Activated effector memory CD4-positive, alpha-beta T cell treated with Interleukin-2 at 50 U/mL for 16 hours (primary cell): ENCODE data around the gene AHNAK2.

Source experiments
- DNase-seq: peaks from one replicate; pipeline ENCODE4 v3.0.0-alpha.2; 2020

AHNAK2 gene

DNA sequence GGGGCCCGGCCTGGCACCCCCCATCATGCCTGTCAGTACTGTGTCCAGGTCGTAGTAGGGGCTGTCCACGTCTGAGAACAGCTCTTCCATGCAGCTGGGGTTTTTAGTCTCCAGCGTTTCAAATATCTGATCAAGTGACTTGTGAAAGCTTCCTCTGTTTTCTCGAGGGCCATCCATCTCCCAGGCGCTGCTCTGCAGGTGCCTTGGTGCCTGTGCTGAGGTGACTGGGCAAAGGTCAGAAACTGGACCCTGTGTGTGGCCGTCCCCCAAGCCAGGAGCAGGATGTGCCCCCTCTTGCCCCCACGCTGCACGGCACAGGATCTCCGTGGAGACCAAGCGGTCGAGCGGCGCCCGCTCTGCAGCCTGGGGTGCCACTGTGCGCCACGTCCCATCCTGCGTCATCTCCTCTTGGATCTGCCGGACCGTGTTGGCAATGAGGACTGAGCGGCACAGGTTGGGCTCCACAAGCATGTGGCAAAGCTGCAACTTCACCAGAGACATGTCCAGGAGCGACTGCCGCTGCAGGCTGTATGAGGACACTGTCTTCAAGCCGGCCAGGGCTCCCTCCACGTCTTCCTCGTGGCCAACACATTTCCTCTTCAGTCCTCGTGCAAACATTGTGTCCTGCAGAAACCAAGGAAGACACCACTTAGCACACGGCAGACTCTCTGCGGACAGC lies 33.3 kb upstream of the AHNAK2 start:
- no peak for DNase-seq

DNA sequence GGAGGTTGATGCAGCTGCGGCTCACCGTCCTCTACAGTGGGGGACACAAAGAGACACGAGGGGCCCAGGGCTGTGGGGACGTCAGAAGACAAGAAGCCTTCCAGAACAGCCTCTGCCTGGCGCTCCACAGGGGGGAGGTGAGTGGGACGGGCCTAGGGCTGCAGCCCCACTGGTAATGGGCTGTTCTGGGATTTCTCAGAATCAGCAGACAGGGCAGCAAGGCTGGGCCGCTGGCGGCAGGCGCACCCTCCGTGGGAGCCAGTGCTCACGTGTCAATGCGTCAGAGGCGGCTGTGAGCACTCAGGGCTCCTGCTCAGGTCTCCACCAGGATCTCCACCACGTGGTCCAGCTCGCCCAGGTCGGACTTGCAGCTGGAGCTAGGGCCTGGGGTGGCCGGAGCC lies 32.7 kb upstream of the AHNAK2 start:
- DNase-seq, result no peak

GRCh38 chr14:105010106-105010505 lies 31.9 kb upstream of the AHNAK2 start:
- DNase-seq, result no peak

DNA sequence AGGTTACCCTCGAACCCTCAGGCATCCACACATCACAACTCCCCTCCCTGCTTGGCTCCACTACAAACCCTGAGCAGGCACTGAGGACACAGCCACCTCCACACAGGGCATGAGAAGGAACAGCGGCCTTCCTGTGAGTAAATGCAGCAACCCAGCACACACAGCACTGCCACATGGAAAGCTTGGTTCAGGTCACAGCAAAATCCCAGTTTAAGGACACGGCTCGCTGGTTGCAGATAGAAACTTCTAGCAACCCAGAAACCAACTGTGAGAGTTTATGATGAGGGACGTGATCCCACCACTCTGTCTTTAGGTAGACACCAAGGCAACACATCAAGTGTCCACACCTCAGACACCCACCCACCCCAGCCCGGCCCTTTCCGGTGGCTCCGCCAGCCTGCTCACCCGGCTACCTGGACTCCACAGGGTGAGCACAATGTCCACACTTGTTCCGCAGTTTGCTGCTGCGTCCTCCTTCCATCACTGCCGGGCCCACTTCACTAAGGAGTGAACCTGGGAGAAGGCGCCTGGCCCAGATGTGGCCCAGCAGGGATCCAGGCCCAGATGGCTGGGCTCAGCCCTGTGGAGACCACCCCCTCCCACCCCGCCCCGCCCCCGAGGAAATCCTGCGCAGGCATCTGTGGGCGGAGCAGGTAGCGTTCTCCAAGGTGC lies 29.6 kb upstream of the AHNAK2 start:
- DNase-seq, result no peak

DNA sequence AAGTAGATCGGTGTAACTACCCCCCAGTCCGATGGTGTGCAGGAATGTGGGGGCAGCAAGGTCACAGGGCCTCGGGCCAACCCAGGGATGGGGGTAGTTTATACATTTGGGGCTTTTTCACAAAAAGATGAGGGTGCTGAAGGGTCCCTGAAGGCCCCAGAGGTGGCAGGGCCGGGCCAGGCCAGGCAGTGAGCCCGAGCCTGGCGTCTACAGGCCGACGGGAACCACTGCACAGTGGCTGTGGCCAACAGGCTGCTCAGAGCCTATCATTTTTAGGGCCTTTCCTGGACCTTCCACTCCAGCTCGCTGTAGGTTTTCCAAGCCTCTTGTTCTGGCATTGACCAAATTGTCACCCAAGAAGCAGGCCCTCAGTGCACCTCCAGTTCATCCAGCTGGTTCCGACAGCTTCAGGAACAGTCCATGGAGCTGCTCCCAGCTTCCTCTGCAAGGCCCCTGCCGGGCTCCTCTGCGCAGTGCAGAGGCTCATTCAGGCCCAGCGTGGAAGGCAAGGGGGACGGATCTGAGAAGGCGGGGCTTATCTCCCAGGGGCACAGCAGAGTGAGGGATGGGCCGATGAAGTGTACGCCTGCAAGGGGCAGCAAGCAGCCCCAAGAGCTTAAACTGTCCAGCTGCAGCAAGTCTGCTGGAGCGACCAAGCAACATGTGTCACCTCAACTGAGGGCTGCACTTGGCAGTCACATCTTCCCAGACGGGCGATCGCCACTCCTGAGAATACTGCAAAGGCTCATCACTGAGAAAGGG lies 28.8 kb upstream of the AHNAK2 start:
- DNase-seq, result no peak

DNA sequence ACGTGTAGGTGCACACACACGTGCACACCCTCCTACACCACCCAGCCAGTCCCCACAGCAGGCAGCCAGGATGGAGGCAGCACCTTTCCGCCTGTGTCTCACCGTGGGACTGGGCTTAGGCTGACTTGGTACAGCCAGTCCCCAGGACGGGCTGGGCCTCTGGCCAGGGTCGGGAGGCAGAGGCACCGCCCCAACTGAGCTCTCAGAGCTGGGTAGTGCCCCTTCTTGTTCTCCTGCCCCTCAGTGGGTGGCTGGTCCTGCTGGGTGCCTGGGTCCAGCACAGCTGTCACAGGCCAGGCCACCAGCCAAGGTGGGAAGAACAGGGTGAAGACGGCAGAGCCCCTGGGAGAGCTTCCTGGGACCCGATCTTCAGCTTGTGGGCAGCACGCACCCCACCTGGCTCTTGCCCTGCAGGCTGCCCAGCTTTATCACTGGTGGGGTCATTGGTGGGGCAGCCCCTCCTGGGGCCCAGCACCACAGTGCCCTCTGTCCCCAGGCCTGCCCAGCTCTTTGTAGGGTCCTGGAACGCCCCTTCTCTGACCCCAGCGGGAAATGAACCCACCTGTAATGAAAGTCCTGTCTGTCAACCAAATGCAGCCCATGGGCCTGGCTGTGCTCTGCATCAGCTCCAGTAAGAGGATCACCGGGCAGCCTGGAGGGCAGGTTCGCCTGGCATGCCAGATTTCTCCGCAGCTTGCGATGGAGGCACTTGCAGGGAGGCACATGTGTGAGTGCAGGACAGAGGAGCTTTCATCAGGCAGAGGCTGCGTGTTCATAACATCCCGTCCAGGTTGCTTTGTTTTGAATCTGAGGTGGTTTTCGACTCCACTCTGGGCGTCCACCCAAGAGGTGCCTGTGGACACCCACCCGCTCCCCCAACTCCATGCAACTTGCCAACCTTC lies 28.0 kb upstream of the AHNAK2 start:
- DNase-seq, result no peak

DNA sequence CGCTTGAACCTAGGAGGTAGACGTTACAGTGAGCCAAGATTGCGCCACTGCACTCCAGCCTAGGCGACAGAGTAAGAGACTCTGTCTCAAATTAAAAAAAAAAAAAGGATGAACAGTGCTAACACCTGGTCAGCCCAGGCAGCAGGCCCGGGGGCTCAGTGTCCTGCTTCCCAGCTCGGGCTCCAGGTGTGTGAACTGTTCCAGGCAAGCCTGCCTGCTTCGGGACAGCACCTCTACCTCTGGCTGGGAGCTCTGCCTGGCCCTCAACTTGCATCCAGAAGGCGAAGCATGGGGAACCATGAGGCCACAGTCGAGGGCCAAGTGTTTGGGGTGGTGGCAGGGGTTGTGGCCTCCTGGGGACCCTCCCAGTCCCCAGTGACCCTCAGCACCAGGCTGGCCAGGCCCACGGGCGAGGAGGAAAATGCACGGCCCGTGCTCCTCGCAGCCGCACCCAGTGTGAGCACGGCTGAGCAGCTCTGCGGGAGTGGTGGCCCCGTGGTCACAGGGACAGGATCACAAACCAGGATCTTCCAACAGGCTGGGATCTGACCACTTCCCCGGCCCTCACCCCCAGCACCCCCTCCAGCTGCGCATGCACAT lies 27.3 kb upstream of the AHNAK2 start:
- no peak for DNase-seq

- no peak for DNase-seq
These were observed 21.2 kb upstream of the AHNAK2 start for GRCh38 chr14:104999361-104999760.

- DNase-seq, result no peak
These were observed 20.6 kb upstream of the AHNAK2 start for GRCh38 chr14:104998801-104999200.

DNA sequence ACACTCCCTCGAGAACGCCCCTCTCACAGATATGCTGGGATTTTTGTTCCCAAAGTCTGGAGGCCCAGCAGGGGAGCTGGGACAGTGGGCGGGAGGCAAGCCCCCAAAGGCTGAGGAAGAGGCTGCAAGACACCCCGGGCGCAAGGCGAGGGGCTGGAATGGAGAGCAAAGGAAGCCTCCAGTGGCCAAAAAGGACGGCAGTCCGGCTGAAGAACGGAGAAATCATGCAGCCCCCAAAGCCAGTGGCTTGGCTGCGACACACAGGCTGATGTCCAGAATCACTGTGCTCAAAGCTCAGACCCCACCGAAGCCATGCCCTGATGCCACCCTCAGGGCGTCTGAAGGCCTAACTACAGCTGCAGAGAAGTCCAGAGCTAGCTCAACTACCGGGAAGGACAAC lies 18.3 kb upstream of the AHNAK2 start:
- no peak for DNase-seq

DNA sequence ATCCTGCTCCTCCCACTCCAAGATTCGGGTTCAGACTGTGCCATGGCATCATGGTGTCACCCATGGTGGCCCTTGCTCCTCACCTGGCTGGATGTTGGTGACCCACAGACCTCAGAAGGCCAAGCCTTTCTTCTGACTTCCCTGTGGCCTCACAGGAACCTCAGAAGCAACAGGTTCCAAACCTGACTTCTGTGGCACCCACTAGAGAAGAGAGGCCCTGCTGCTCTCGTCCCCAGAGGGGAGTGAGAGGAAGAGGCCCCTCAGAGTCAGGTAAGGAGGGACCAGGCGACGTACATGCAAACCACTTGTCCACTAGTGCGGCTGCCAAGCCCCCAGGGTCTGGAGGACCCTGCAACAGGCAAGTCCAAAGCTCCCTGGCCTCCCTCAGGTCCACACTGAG lies 17.9 kb upstream of the AHNAK2 start:
- no peak for DNase-seq

- DNase-seq, result no peak
These were observed 16.8 kb upstream of the AHNAK2 start for GRCh38 chr14:104994978-104995377.

DNA sequence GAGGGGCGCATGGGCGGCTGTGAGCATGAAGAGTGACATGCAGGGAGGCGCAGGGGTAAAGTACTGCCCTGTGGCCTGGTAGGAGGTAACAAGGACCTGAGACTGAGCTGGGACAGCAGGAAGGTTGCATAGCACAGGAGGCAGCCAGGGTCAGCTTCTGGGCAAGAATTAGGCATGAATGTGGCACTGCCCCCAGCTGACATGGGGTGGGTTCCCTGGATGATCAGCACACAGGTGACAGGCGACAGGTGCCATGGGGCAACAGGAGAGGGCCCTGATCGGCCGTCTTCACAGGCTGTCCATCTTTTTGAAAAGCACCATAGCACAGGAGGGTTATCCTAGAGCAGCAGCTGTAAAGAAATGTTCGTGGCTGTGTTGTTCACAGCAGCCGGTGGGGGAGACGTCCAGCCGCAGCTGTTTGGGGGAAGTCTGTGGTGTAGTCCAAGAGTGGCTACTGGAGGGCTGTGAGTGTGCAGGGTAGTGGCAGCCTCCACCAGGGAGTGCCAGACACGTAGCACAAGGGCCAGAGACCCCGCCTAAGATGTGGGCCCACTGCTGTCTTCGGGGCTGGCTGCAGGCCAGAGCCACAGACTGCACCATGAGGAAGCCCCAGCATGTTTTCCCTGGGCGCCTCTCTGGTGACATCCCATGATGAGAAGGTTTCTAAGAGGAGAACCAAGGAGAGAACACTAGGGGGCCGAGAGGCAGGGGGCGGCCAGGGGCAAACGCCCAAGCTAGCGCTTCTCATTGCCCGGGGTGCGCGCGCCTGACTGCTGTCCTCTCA lies 15.8 kb upstream of the AHNAK2 start:
- no peak for DNase-seq

DNA sequence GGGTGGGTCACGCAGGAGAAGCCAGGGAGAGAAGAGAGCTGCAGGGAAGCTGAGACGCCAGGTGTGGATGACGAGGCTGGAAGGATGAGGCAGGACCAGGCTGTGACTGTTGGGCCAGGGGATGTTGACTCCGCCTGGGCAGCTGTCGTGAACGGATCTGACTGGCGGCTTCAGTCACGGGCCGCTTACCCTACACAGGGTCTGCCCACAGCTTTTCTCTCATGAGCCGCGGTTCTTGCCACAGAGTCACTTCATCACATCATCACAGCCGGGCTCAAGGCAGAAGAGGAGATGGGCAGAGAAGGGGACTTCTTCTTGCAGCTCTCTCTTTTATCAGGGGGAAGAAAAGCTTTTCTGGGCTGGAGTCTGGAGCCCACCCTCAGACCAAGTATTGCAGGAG lies 15.1 kb upstream of the AHNAK2 start:
- DNase-seq, result no peak

- no peak for DNase-seq
These were observed 14.3 kb upstream of the AHNAK2 start for GRCh38 chr14:104992501-104992900.

DNA sequence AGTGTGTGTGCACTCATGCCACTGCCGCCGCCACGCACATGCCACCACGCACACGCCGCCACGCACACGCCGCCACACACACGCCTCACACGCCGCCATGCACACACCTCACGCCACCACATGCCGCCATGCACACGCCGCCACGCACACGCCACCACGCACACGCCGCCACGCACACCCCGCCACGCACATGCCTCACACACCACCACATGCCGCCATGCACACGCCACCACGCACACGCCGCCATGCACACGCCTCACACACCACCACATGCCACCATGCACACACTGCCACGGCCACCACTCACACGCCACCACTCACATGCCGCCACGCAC lies 13.7 kb upstream of the AHNAK2 start:
- DNase-seq, result no peak

DNA sequence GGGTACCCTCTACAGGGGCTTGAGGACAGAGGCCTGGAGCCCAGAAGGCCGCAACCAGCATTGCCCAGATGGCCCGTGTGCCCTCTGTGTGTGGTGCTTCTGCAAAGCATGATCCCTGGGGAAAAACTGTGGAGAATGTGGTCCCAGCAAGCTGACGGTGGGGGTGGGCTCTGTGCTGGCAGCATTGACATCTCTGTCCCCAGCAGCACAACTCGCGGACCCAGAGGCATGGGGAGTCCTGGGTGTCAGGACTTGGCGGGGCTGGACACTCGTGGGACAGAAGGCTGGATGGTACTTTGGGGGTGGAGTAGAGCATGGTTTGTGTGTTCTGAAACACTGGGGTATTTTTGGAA lies 11.8 kb upstream of the AHNAK2 start:
- no peak for DNase-seq

DNA sequence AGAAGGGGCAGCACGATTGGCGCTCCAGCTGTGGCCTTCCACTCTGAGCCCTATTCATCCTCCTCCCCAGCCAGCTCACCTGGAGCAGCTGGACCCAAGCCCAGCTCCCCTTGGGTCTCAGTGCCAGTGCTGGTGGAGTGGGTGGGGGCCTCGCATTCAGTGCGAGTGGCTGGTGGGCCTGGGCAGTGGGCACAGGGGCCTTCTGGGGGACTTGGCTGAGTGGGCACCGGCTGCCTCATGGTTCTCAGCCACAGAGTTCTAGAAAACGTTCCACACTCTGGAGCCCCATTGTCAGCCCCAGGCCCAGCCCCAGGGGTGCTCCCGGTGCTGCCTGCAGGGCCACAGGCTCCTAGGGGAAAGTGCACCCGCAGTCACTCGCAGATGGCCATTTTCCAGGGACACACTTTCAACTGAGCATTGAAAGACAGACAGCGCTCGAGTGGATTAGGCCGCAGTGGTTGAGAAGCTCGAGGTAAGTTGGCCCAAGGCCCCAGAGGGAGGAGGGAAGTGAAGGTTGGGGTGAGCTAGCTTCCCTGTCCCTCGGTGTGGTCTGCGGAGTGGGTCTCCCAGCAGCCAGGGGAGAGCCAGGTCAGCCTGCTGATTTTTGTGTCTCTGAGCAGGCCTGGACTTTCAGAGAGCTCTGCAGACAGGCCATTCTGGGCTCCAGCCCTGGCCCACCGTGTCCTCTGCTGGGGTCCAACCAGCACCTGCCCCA lies 11.2 kb upstream of the AHNAK2 start:
- DNase-seq, result no peak

- DNase-seq, result no peak
These were observed 8.5 kb upstream of the AHNAK2 start for GRCh38 chr14:104986487-104987164.

- DNase-seq, result peak; percentile 86
These were observed 7.7 kb upstream of the AHNAK2 start, which contains the start of gene CLBA1 for GRCh38 chr14:104985675-104986486. Gene CLBA1 (plus strand): TSS chr14:104985788. CDS start chr14:104986432, 644 bp downstream.
